ENCODE data around the gene SPI1.

Gene SPI1

GRCh38 chr11:47366020-47366490, 12.3 kb downstream of the SPI1 start:
- Histone ChIP-seq H3F3A (ENCODE audit: insufficient read depth) (no peaks in the 10 kb centered on the region), H3K9me2 (replicated peaks; ENCODE audit: insufficient read depth, low read length) (no peaks in the 10 kb centered on the region), H3K9ac (ENCODE audit: low read length) (no peak overlapping the region), H3K27me3 (ENCODE audit: low read length) (no peaks in the 10 kb centered on the region), H3K4me3 (ENCODE audit: insufficient read depth, low read length, poor library complexity, severe bottlenecking) (no peak overlapping the region), H2AFZ (ENCODE audit: low read depth, low read length, severe bottlenecking) (no peak overlapping the region), H3K79me2 (ENCODE audit: insufficient read depth, low read length) (peaks cover 44% of the 10 kb centered on the region), H3K4me2 (ENCODE audit: low read depth, low read length, poor library complexity, severe bottlenecking) (no peak overlapping the region), H3K27ac (ENCODE audit: low read depth, low read length) (no peak overlapping the region), H3K9me3 (ENCODE audit: insufficient read depth, low read length) (no peaks in the 10 kb centered on the region), H4K20me1 (ENCODE audit: low read depth, low read length) (no peaks in the 10 kb centered on the region), H3K36me3 (ENCODE audit: low read length) (no peaks in the 10 kb centered on the region)
- TF ChIP-seq CTCF (IDR thresholded peaks at IDR 0.05; ENCODE audit: insufficient read depth, low read length, poor library complexity, severe bottlenecking) (no peak), EZH2phosphoT487 (conservative IDR thresholded peaks at IDR 0.05; ENCODE audit: low read length) (no peak)

GRCh38 chr11:47361419-47361818, 16.9 kb downstream of the SPI1 start:
- H3K9me3 ChIP-seq (ENCODE audit: insufficient read depth, low read length): no peaks in the 10 kb centered on the region
- H3K4me3 ChIP-seq (ENCODE audit: insufficient read depth, low read length, poor library complexity, severe bottlenecking): no peak overlapping the region
- peaks cover 21% of the 10 kb centered on the region for H3K79me2 ChIP-seq (ENCODE audit: insufficient read depth, low read length)
- TF ChIP-seq EZH2phosphoT487 (conservative IDR thresholded peaks at IDR 0.05; ENCODE audit: low read length) (no peak), CTCF (IDR thresholded peaks at IDR 0.05; ENCODE audit: insufficient read depth, low read length, poor library complexity, severe bottlenecking) (no peak)
- H3K27me3 ChIP-seq (ENCODE audit: low read length): no peaks in the 10 kb centered on the region
- H4K20me1 ChIP-seq (ENCODE audit: low read depth, low read length): no peaks in the 10 kb centered on the region
- H3K36me3 ChIP-seq (ENCODE audit: low read length): no peaks in the 10 kb centered on the region
- H3K9ac ChIP-seq (ENCODE audit: low read length): no peak overlapping the region
- no peaks in the 10 kb centered on the region for H3F3A ChIP-seq (ENCODE audit: insufficient read depth)
- no peak overlapping the region for H3K27ac ChIP-seq (ENCODE audit: low read depth, low read length)
- no peak overlapping the region for H3K4me2 ChIP-seq (ENCODE audit: low read depth, low read length, poor library complexity, severe bottlenecking)
- no peaks in the 10 kb centered on the region for H3K9me2 ChIP-seq (replicated peaks; ENCODE audit: insufficient read depth, low read length)
- no peak overlapping the region for H2AFZ ChIP-seq (ENCODE audit: low read depth, low read length, severe bottlenecking)

GRCh38 chr11:47360341-47360740, 18.0 kb downstream of the SPI1 start:
- no peak for TF ChIP-seq CTCF (IDR thresholded peaks at IDR 0.05; ENCODE audit: insufficient read depth, low read length, poor library complexity, severe bottlenecking)
- TF ChIP-seq EZH2phosphoT487 (conservative IDR thresholded peaks at IDR 0.05; ENCODE audit: low read length): no peak
- Histone ChIP-seq H3K4me2 (ENCODE audit: low read depth, low read length, poor library complexity, severe bottlenecking) (no peak overlapping the region), H2AFZ (ENCODE audit: low read depth, low read length, severe bottlenecking) (no peak overlapping the region), H4K20me1 (ENCODE audit: low read depth, low read length) (no peaks in the 10 kb centered on the region), H3K9me3 (ENCODE audit: insufficient read depth, low read length) (no peaks in the 10 kb centered on the region), H3F3A (ENCODE audit: insufficient read depth) (no peaks in the 10 kb centered on the region), H3K79me2 (ENCODE audit: insufficient read depth, low read length) (peaks cover 11% of the 10 kb centered on the region; the same call in 1 of the 2 replicates), H3K27ac (ENCODE audit: low read depth, low read length) (no peak overlapping the region), H3K9ac (ENCODE audit: low read length) (no peak overlapping the region), H3K4me3 (ENCODE audit: insufficient read depth, low read length, poor library complexity, severe bottlenecking) (no peak overlapping the region), H3K27me3 (ENCODE audit: low read length) (no peaks in the 10 kb centered on the region), H3K9me2 (replicated peaks; ENCODE audit: insufficient read depth, low read length) (no peaks in the 10 kb centered on the region), H3K36me3 (ENCODE audit: low read length) (no peaks in the 10 kb centered on the region)

Data from SU-DHL-6 (cell line).